ENCODE measurements around the gene RIMKLA.

DNA sequence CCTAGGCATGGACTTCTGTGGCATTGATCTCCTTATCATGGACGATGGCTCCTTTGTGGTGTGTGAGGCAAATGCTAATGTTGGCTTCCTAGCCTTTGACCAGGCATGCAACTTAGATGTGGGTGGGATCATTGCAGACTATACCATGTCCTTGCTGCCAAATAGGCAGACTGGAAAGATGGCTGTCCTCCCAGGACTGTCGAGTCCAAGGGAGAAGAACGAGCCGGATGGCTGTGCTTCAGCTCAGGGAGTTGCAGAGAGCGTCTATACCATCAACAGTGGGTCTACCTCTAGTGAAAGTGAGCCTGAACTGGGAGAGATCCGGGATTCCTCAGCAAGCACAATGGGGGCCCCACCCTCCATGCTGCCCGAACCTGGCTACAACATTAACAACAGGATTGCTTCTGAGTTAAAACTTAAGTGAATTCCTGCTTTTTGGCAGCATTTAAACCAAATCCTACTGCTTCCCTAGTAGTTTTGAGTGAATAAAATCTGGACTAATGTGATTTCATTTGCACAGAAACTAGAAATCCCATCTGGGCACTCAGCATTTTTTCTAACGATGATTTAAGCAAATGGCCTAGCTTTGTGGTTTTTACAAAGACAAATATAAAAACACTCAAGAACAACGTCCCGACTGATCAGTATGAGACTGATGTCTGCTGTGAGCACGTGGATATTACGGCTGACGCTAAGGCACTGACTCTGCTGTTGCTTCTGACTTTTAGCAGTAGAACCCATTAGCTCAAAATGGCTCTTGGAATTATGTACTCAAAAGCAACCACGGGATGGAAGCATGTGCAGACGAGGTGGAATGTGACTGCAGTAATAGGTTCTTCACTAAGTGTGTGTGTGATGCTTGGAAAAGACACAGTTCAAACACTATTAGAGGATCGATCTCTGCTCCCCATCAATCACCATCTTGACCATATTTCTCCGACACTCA, 34.2 kb downstream of the RIMKLA start:
- no peak for TF ChIP-seq POLR2AphosphoS5 (IDR thresholded peaks at IDR 0.05; ENCODE audit: borderline replicate concordance, low read depth, low read length)
- no peak for TF ChIP-seq EZH2 (IDR thresholded peaks at IDR 0.05)
- no peak for TF ChIP-seq FOXP2 (optimal IDR thresholded peaks at IDR 0.05; ENCODE audit: control extremely low read depth, extremely low read length, insufficient read depth)
